GM12878 (cell line): Measurements from ENCODE around the gene PHACTR1. TPM values are rescaled to one million over a fixed set of nuclear protein-coding genes. Genes with fewer than 3 reads are reported as not detected.

Experiments
- ATAC-seq: fragments of 200-7000 bp; cut with Tn5 transposase; 3 replicates; pipeline ENCODE4 v1.9.1; 2020; ENCODE audit warnings: mild to moderate bottlenecking, moderate library complexity
- BruUV-seq: library from RNA; stranded (reverse); fragments of 400-500 nt; replicated peaks from 2 replicates; lab custom pipeline; 2021; lab: Mats Ljungman, UMichigan
- CTCF ChIA-PET: fragments of 300-600 bp; sonication (Branson Sonifier 250); formaldehyde crosslinking; extraction: SDS; loops from one replicate; lab custom pipeline; 2021; ENCODE audit warnings: inconsistent platforms; lab: Yijun Ruan, JAX
- POLR2A ChIA-PET: fragments of 350-600 bp; formaldehyde crosslinking; extraction: SDS; loops from one replicate; lab custom pipeline; 2021; ENCODE audit warnings: inconsistent platforms; lab: Charles Lee
- RAD21 ChIA-PET: fragments of 300-600 bp; sonication (Branson Sonifier 250); formaldehyde crosslinking; loops from one replicate; lab custom pipeline; 2023; ENCODE audit warnings: antibody characterized with exemption; ENCODE audit not compliant: unreplicated experiment; lab: Charles Lee
- SMC1A ChIA-PET: fragments of 300-600 bp; sonication (Branson Sonifier 250); formaldehyde crosslinking; loops from one replicate; lab custom pipeline; 2023; ENCODE audit not compliant: unreplicated experiment, uncharacterized antibody; lab: Charles Lee
- DNase-seq: peaks from one replicate; pipeline ENCODE4 v3.0.0-alpha.2; 2011; ENCODE audit warnings: low read depth, low spot score
- FAIRE-seq: peaks from 3 replicates; lab custom pipeline; 2011; peaks lifted over from hg19 to GRCh38; lab: Jason Lieb, UNC
- H2AFZ ChIP-seq: 2 replicates; pipeline ENCODE4 v1.6.0; 2011; ENCODE audit warnings: low read depth, low read length, control low read depth; ENCODE audit not compliant: control insufficient read depth
- H3K27ac ChIP-seq: 2 replicates; pipeline ENCODE4 v1.5.1; 2011; ENCODE audit warnings: control low read depth; ENCODE audit not compliant: control insufficient read depth, insufficient read depth
- H3K27me3 ChIP-seq, 2 experiments: replicated peaks in 1 of 2; 2 replicates each; pipeline versions ENCODE4 v1.6.0 to v1.6.1; 2011; ENCODE audit warnings: low read length in 1 of 2; ENCODE audit not compliant: control insufficient read depth in 2 of 2, insufficient read depth in 2 of 2
- H3K36me3 ChIP-seq, 2 experiments: 2 replicates each; pipeline ENCODE4 v1.5.1; 2011; ENCODE audit warnings: low read length in 1 of 2; ENCODE audit not compliant: control insufficient read depth in 2 of 2, insufficient read depth in 2 of 2
- H3K4me1 ChIP-seq: 2 replicates; pipeline ENCODE4 v1.6.1; 2011; ENCODE audit warnings: mild to moderate bottlenecking, low read length, moderate library complexity, mixed read lengths; ENCODE audit not compliant: control insufficient read depth, insufficient read depth
- H3K4me2 ChIP-seq: 2 replicates; pipeline ENCODE4 v1.6.0; 2011; ENCODE audit warnings: control low read depth; ENCODE audit not compliant: control insufficient read depth, insufficient read depth
- H3K4me3 ChIP-seq: fragments of 200-600 bp; sonication (generic); 2 replicates; pipeline ENCODE4 v1.5.1; 2016
- H3K79me2 ChIP-seq: 2 replicates; pipeline ENCODE4 v1.6.0; 2011; ENCODE audit warnings: low read length; ENCODE audit not compliant: control insufficient read depth, insufficient read depth
- H3K9ac ChIP-seq: 2 replicates; pipeline ENCODE4 v1.8.0; 2011; ENCODE audit warnings: low read length, control low read depth, mixed read lengths; ENCODE audit not compliant: control insufficient read depth, insufficient read depth
- H3K9me3 ChIP-seq: replicated peaks from 3 replicates; pipeline ENCODE4 v1.5.1; 2011; ENCODE audit warnings: mild to moderate bottlenecking, low read length; ENCODE audit not compliant: control insufficient read depth, insufficient read depth
- H4K20me1 ChIP-seq: 2 replicates; pipeline ENCODE4 v1.6.0; 2011; ENCODE audit not compliant: control insufficient read depth, insufficient read depth
- CBFB ChIP-seq: IDR thresholded peaks from 2 replicates; pipeline ENCODE4 v1.6.1; 2016; ENCODE audit warnings: antibody characterized with exemption, low read depth
- IRF5 ChIP-seq: fragments of 450-650 bp; IDR thresholded peaks from 2 replicates; pipeline ENCODE4 v1.6.1; 2017; ENCODE audit warnings: borderline replicate concordance
- JUND ChIP-seq: IDR thresholded peaks from 2 replicates; pipeline ENCODE4 v1.6.1; 2012; ENCODE audit warnings: low read depth, mild to moderate bottlenecking, low read length, improper control_type of control experiment, moderate library complexity
- MLLT1 ChIP-seq: fragments of 450-650 bp; IDR thresholded peaks from 2 replicates; pipeline ENCODE4 v1.6.1; 2016; ENCODE audit warnings: mild to moderate bottlenecking
- MTA2 ChIP-seq: fragments of 450-650 bp; IDR thresholded peaks from 2 replicates; pipeline ENCODE4 v1.6.1; 2016; ENCODE audit warnings: low read depth, mild to moderate bottlenecking, moderate library complexity
- NRF1 ChIP-seq: conservative IDR thresholded peaks from 2 replicates; pipeline ENCODE4 v1.6.1; 2011; ENCODE audit warnings: mild to moderate bottlenecking, low read depth, low read length, improper control_type of control experiment
- PAX8 ChIP-seq: fragments of 450-650 bp; IDR thresholded peaks from 2 replicates; pipeline ENCODE4 v1.6.1; 2017; ENCODE audit warnings: mild to moderate bottlenecking, moderate library complexity
- SIX5 ChIP-seq: IDR thresholded peaks from 2 replicates; pipeline ENCODE4 v1.6.1; 2011; ENCODE audit warnings: mild to moderate bottlenecking, low read depth, low read length, moderate library complexity; ENCODE audit not compliant: severe bottlenecking
- TBL1XR1 ChIP-seq: IDR thresholded peaks from 2 replicates; pipeline ENCODE4 v1.6.1; 2012; ENCODE audit warnings: low read depth, low read length, improper control_type of control experiment
- ZNF274 ChIP-seq: IDR thresholded peaks from one replicate; pipeline ENCODE4 v1.8.0; 2011; ENCODE audit not compliant: insufficient read length, insufficient read depth
- ZSCAN29 ChIP-seq: fragments of 450-650 bp; IDR thresholded peaks from 2 replicates; pipeline ENCODE4 v1.6.1; 2017; ENCODE audit warnings: mild to moderate bottlenecking, moderate library complexity
- WGBS: methylation state at CpG from one replicate; pipeline ENCODE4 v1.1.6; 2016; ENCODE audit warnings: low lambda C conversion rate; ENCODE audit not compliant: insufficient replicate concordance, insufficient coverage; ENCODE audit errors: missing lambda C conversion rate; 5-methylcytosine and 5-hydroxymethylcytosine counted together
- in situ Hi-C: fragments of 300-500 bp; cut with MboI; formaldehyde crosslinking; loops from 9 replicates; pipeline ENCODE4 v1.14.3; 2018; ENCODE audit warnings: mixed read lengths
- intact Hi-C: fragments of 100-400 bp; cut with micrococcal nuclease; formaldehyde crosslinking; loops from one replicate; pipeline ENCODE4 v1.14.2; 2022; ENCODE audit not compliant: unreplicated experiment
- polyA plus RNA-seq, 11 experiments: library from polyadenylated mRNA; depleted of rRNA in 4 of 11; unstranded in 6 of 11; stranded (reverse) in 5 of 11; fragments of >200 nt; fragmentation: Nextera tagmentation in 4 of 11; fragmentation: Illumina TruSeq in 1 of 11; extraction: Ambion mirVana in 4 of 11; extraction: Trizol in 1 of 11; gene quantifications; 1 replicate in 1 of 11; 2 replicates in 10 of 11; pipeline versions ENCODE4 v1.2.1 to v1.2.3, GENCODE V29; 2011 to 2016; ENCODE audit warnings: inconsistent platforms in 2 of 11, missing spikeins in 2 of 11, low read depth in 1 of 11
- total RNA-seq, 4 experiments: library from RNA; depleted of rRNA in 3 of 4; stranded (reverse); fragments of >200 nt in 3 of 4; fragmentation: Illumina TruSeq in 1 of 4; extraction: Trizol in 1 of 4; gene quantifications; 2 replicates each; pipeline versions ENCODE4 v1.2.1 to v1.2.3, GENCODE V29; 2013 to 2021

PHACTR1 gene
- total and polyA plus RNA-seq, 10 of the 15 experiments (the other 5 are each of a cell fraction or from before 2014, with no cell fraction given), result 34.2 to 94.6 (median 62.3) TPM

GRCh38 chr6:13142611-13143010 lies 426.0 kb downstream of the PHACTR1 start:
- CTCF ChIA-PET, result no interaction called here
- Histone ChIP-seq H4K20me1 (no peaks in the 10 kb centered on the region), H3K36me3 (no peaks in the 10 kb centered on the region), H3K27me3 (no peaks in the 10 kb centered on the region; a peak in 1 of 4 replicates), H3K4me2 (no peak overlapping the region), H3K9ac (no peak overlapping the region), H3K79me2 (no peaks in the 10 kb centered on the region), H3K4me1 (no peaks in the 10 kb centered on the region), H3K27ac (no peak overlapping the region), H3K4me3 (no peak overlapping the region), H2AFZ (no peak overlapping the region), H3K9me3 (no peaks in the 10 kb centered on the region)
- in situ Hi-C loops, result no loop called here
- TF ChIP-seq NRF1, result no peak
- no peak for TF ChIP-seq MLLT1
- no peak for TF ChIP-seq ZNF274
- no peak for TF ChIP-seq SIX5
- no peak for TF ChIP-seq CBFB
- no peak for TF ChIP-seq IRF5
- no peak for TF ChIP-seq ZSCAN29
- TF ChIP-seq PAX8, result no peak
- TF ChIP-seq TBL1XR1, result no peak
- TF ChIP-seq MTA2, result no peak
- no peak for TF ChIP-seq JUND
- SMC1A ChIA-PET, result no interaction called here
- BruUV-seq, result no TSS peak
- DNase-seq (no peak), FAIRE-seq (no peak), ATAC-seq (no peak)
- POLR2A ChIA-PET, result no interaction called here
- intact Hi-C loops, result no loop called here
- 39% methylated on average over 3 of the region's 3 CpGs for WGBS
- RAD21 ChIA-PET, result no interaction called here
